ENCODE data around the gene PPP2CA. TPM values are rescaled to one million over a fixed set of nuclear protein-coding genes. Genes with fewer than 3 reads are reported as not detected.
A peak's percentile ranks its signal among the peaks of the same experiment; 100 is the strongest.

PPP2CA gene
- total and polyA plus RNA-seq, 2 of the 13 experiments (the other 11 are each of a cell fraction or from before 2014, with no cell fraction given) = 82.4 to 171 TPM

- TF ChIP-seq ARID5B (CRISPR knock-in tag; IDR thresholded peaks at IDR 0.05) (no peak), PATZ1 (CRISPR knock-in tag; IDR thresholded peaks at IDR 0.05) (no peak), SIX4 (CRISPR knock-in tag; IDR thresholded peaks at IDR 0.05) (0 out of 2 replicates have a peak, but pooled peaks have one; percentile 27), SAP130 (CRISPR knock-in tag; IDR thresholded peaks at IDR 0.05; ENCODE audit: low read depth) (peak; percentile 66), NFE2L2 (IDR thresholded peaks at IDR 0.05; ENCODE audit: low read length) (peak; percentile 51; the same call in 1 of the 2 replicates)
Observed at GRCh38 chr5:134174841-134175839, 50.7 kb downstream of the PPP2CA start (continued).

Data from HepG2 (cell line).